ENCODE results near the gene NUDT16L1.

Gene NUDT16L1

DNA sequence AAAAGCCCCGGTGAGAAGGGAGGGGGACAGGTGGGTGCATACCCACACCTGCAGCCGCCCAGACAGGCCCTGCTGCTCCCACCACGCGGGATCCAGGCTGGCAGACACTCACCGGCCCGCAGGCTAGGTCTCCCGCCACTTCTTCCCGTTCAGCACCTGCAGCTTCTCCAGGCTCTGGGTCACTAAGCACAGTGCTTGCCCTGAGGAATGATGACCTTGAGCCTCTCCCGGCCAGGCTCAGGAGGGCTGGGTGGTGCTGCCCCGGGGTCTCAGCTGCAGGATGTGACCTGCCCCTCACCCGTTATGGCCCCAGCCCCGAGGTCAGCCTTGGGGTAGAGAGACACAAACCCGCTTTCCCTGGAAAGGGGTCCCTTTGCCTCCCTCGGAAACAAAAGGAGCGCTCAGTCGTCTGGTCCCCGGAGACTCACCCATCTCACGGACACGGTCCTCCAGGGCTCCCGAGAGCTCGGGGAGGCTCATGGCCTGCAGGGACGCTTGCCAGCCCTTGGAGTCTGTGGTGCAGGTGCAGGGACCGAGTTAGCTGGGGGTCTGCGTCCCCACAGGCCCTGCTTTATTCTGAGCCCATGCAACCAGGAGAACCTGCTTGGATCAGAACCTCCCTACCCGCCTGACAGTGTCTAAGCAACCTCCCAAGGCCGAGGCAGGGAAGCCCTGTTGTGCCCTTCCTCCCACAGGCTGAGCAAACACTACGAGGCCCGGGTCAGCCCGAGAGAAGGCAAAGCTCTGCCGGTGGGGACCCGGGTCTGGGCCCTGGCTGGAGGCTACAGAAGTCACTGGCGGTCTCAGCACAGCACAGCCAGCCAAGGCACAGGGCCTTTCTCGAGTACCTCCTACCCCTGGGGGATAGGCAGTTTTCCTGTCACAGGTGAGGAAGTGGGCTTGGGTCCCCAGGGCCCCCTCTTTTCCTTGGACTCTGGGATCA is 3.8 kb downstream of the NUDT16L1 start:
- Histone ChIP-seq H3K36me3 (ENCODE audit: control insufficient read depth, insufficient read depth, low read length) (peaks cover 60% of the 10 kb centered on the region), H3K9me3 (ENCODE audit: control insufficient read depth, low read length) (no peaks in the 10 kb centered on the region), H3K4me1 (ENCODE audit: control insufficient read depth, insufficient read depth, low read length, poor library complexity, severe bottlenecking) (peaks cover 2% of the 10 kb centered on the region), H3K27ac (ENCODE audit: low read depth, low read length, severe bottlenecking) (no peak overlapping the region), H3K4me3 (ENCODE audit: extremely low read depth, insufficient read depth, low read length, poor library complexity, severe bottlenecking) (no peak overlapping the region)
- WGBS, 2 experiments (ENCODE audit: insufficient coverage in 2 of 2) = 95 to 96% methylated on average over 32 to 33 of the region's 33 CpGs

DNA sequence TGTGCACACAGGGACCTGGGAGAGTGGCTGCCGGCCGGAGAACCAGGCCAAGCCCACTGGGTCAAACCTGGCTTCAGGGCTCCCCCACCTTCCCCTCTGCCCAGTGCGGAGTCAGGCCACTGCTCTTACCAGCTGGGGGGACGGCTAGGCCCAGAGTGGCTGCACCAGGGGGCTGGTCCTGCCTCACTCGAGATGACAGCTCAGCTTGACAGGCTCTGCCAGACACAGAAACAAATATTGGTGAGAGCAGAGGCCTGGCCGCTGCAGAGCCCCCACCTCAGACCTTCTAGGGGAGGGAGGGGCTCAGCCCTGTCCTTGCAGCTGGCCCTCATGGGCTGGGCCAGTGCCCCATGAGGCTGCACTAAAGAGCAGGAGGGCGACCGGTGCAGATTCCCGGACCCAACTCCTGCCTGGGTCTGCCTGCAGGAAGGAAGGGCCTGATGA is 4.5 kb downstream of the NUDT16L1 start:
- H3K4me1 ChIP-seq (ENCODE audit: control insufficient read depth, insufficient read depth, low read length, poor library complexity, severe bottlenecking) = no peaks in the 10 kb centered on the region
- H3K4me3 ChIP-seq (ENCODE audit: extremely low read depth, insufficient read depth, low read length, poor library complexity, severe bottlenecking) = no peak overlapping the region
- 86 to 98% methylated on average over 2 to 5 of the region's 9 CpGs for WGBS, 2 experiments (ENCODE audit: insufficient coverage in 2 of 2)
- no peak overlapping the region for H3K27ac ChIP-seq (ENCODE audit: low read depth, low read length, severe bottlenecking)
- H3K36me3 ChIP-seq (ENCODE audit: control insufficient read depth, insufficient read depth, low read length) = peaks cover 67% of the 10 kb centered on the region
- H3K9me3 ChIP-seq (ENCODE audit: control insufficient read depth, low read length) = no peaks in the 10 kb centered on the region

DNA sequence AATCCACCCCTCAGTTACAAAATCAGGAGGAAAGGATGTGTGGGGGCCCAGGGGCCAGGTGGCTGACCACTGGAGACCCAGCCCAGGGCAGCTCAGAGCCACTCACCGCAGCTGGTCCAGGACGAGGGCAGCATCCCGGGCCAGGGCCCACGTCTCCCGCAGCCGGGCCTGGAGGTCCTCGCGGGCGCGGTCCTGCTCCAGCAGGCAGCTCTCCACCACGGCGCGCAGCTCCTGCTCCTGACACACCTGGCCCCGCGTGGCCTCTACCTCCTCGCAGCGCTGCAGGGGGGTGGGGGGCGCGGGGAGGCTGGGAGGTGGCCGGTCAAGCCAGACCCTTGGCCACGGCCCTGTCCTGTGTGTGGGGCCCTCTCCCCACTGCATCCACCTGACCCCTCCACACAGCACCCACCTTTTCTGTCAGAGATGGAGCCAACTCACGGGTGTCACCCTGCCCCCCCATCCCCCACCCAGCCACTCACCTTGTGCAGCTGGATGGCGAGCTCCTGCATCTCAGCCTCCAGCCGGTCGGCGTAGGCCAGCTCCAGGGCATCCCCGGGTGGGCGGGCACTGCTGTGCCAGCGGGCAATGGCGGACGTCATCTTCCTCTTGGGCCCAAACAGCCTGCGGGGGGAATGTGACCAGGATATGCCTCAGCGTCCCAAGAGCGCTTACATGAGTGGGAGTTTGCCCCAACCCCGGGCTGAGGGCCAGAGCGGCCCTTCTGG is 5.1 kb downstream of the NUDT16L1 start:
- Histone ChIP-seq H3K4me3 (ENCODE audit: extremely low read depth, insufficient read depth, low read length, poor library complexity, severe bottlenecking) (no peak overlapping the region), H3K4me1 (ENCODE audit: control insufficient read depth, insufficient read depth, low read length, poor library complexity, severe bottlenecking) (no peaks in the 10 kb centered on the region), H3K9me3 (ENCODE audit: control insufficient read depth, low read length) (no peaks in the 10 kb centered on the region), H3K27ac (ENCODE audit: low read depth, low read length, severe bottlenecking) (no peak overlapping the region), H3K36me3 (ENCODE audit: control insufficient read depth, insufficient read depth, low read length) (peaks cover 67% of the 10 kb centered on the region)
- WGBS, 2 experiments (ENCODE audit: insufficient coverage in 2 of 2) = 95 to 97% methylated on average over 32 to 33 of the region's 36 CpGs

DNA sequence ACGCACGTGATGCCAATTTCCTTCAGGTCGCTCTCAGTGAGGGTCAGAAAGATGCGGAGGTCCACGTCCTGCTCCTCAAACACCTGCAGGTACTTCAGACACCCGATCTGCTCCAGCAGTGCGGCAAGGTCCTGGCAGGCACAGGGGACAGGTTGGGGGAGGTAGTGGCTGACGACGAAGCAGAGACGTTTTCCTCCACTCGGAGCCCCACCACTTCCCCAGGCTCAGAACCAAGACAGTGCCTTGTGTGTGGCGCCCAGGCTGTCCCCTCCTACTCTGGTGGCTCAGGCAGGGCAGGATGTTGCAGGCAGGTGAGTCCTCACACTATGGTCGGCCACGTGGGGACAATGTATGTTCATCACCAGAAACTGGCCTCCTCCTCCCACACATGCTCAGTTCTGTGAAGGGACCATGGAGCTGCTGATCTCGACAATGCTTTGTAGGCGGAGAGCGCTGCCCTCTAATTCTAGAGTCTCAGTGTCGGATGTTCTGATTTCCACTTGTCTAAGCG is 5.7 kb downstream of the NUDT16L1 start:
- 93 to 96% methylated on average over 15 to 17 of the region's 19 CpGs for WGBS, 2 experiments (ENCODE audit: insufficient coverage in 2 of 2)
- Histone ChIP-seq H3K36me3 (ENCODE audit: control insufficient read depth, insufficient read depth, low read length) (peaks cover 72% of the 10 kb centered on the region), H3K4me3 (ENCODE audit: extremely low read depth, insufficient read depth, low read length, poor library complexity, severe bottlenecking) (no peak overlapping the region), H3K9me3 (ENCODE audit: control insufficient read depth, low read length) (no peaks in the 10 kb centered on the region), H3K27ac (ENCODE audit: low read depth, low read length, severe bottlenecking) (no peak overlapping the region), H3K4me1 (ENCODE audit: control insufficient read depth, insufficient read depth, low read length, poor library complexity, severe bottlenecking) (no peaks in the 10 kb centered on the region)

DNA sequence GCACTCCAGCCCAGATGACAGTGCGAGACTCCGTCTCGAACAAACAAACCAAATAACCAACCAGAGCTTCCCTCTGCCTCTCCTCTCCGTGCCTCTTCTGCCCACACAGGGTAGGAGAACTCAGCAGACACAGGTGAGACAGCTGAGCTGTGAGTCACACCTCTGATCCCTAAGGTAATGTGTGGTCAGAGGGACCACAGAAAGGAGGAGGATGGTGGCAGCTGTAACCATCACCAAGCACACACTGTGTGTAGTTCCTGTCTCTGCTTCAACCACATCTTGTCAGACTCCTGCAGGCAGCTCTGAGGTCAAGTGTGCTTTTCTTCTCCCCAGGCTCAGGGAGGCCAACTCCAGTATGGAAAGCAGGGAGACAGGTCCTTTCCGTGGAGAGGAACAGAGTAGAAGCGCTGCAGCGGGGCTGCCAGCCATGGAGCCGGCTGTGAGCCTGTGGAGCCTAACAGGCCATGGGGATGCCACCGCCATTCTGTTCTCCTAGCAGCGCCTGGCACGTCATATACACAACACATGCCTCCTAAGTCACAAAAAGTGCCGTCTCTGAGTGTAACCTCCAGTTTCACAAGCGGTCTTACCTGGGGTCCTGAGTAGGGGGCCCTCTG is 7.1 kb downstream of the NUDT16L1 start:
- H3K27ac ChIP-seq (ENCODE audit: low read depth, low read length, severe bottlenecking) = no peak overlapping the region
- no peak overlapping the region for H3K4me3 ChIP-seq (ENCODE audit: extremely low read depth, insufficient read depth, low read length, poor library complexity, severe bottlenecking)
- H3K36me3 ChIP-seq (ENCODE audit: control insufficient read depth, insufficient read depth, low read length) = peaks cover 80% of the 10 kb centered on the region
- 94 to 96% methylated on average over 12 to 13 of the region's 13 CpGs for WGBS, 2 experiments (ENCODE audit: insufficient coverage in 2 of 2)
- no peaks in the 10 kb centered on the region for H3K9me3 ChIP-seq (ENCODE audit: control insufficient read depth, low read length)
- H3K4me1 ChIP-seq (ENCODE audit: control insufficient read depth, insufficient read depth, low read length, poor library complexity, severe bottlenecking) = no peaks in the 10 kb centered on the region

DNA sequence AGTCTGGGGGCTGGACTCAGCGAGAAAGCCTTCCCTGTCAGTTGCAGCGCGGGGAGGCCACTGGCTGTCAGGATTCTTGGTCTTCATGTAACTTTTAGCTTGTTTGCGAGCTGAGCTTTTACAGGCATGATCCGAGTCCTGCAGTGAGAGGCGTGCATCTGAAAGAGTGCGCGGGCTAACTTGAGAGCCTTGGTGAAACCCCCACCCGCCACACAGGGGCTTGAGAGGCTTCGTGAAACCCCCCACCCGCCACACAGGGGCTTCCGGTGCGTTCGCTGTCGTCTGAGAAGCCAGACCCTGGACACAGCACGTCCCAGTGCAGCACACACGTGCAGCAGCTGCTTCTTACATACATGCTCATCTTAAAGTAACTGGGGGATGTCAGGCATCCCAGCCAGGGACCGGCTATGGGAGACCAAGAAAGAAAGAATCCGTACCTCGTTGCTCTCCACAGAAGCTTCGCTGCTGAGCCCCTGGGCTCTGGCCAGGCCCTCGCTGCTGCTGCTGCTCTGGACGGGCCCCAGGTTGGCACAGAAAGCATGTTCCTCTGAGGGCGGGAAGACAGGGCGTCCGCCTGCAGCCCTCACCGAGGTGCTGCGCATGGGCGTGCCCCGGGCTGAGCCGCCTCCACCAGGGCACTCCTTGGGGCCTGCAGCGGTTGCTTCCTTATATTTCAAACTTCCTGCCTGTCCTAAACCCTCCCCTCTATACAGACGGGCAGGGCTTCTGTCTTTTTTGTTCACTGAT is 7.8 kb downstream of the NUDT16L1 start:
- H3K36me3 ChIP-seq (ENCODE audit: control insufficient read depth, insufficient read depth, low read length) = peaks cover 78% of the 10 kb centered on the region
- 93 to 95% methylated on average over 29 to 33 of the region's 33 CpGs for WGBS, 2 experiments (ENCODE audit: insufficient coverage in 2 of 2)
- H3K27ac ChIP-seq (ENCODE audit: low read depth, low read length, severe bottlenecking) = no peak overlapping the region
- no peak overlapping the region for H3K4me3 ChIP-seq (ENCODE audit: extremely low read depth, insufficient read depth, low read length, poor library complexity, severe bottlenecking)
- no peaks in the 10 kb centered on the region for H3K4me1 ChIP-seq (ENCODE audit: control insufficient read depth, insufficient read depth, low read length, poor library complexity, severe bottlenecking)
- H3K9me3 ChIP-seq (ENCODE audit: control insufficient read depth, low read length) = no peaks in the 10 kb centered on the region

DNA sequence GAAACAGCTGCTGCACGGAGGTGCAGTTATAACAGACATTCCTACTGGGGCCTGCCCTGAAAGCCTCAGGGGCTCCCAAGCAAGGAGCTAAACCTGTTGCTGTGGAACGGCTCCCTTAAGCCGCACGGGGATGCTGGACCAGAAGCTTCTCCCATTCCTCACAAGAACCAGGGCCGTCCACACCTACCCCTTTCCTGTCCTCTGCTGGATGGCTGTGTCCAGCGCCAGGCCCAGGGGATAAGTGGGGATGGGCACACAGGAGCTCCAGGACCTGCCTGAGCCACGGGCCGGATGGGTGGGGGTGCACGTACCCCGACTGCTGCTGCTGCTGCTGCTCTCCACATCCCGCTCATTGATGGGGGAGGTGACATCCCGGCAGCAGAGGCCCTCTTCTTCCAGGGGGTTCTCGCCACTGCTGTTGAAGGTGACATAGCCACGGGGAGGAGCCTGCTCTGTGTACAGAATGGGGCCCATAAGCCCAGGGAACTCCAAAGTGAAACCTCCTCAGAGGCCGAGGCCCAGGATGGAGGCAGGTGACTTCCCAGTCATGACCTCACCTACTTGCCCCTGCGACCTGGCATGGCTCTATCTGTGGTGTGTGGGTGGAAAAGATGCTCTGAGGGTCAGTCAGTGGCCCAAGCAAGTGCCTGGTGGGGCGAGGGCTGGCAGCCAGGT is 8.6 kb downstream of the NUDT16L1 start:
- WGBS, 2 experiments (ENCODE audit: insufficient coverage in 2 of 2) = 92 to 97% methylated on average over 10 to 15 of the region's 17 CpGs
- H3K36me3 ChIP-seq (ENCODE audit: control insufficient read depth, insufficient read depth, low read length) = peaks cover 78% of the 10 kb centered on the region
- H3K27ac ChIP-seq (ENCODE audit: low read depth, low read length, severe bottlenecking) = no peak overlapping the region
- no peaks in the 10 kb centered on the region for H3K4me1 ChIP-seq (ENCODE audit: control insufficient read depth, insufficient read depth, low read length, poor library complexity, severe bottlenecking)
- H3K4me3 ChIP-seq (ENCODE audit: extremely low read depth, insufficient read depth, low read length, poor library complexity, severe bottlenecking) = no peak overlapping the region
- no peaks in the 10 kb centered on the region for H3K9me3 ChIP-seq (ENCODE audit: control insufficient read depth, low read length)

DNA sequence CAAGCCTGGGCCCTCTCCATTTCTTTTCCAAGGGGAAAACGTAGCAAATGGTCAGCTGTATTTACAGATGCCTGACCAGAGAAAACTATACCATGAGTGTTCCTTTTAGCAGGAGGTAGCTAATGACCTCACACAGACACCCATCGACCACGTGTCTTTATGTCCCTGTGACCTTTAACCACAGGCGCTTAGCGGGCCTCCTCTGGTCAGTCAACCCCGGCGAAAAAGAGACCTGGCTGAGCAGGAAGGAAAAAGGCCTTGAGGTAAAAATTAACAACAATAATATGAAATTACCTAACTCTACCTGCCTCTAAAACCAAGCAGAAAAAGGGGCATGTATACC is 9.1 kb downstream of the NUDT16L1 start:
- no peaks in the 10 kb centered on the region for H3K4me1 ChIP-seq (ENCODE audit: control insufficient read depth, insufficient read depth, low read length, poor library complexity, severe bottlenecking)
- no peak overlapping the region for H3K27ac ChIP-seq (ENCODE audit: low read depth, low read length, severe bottlenecking)
- H3K36me3 ChIP-seq (ENCODE audit: control insufficient read depth, insufficient read depth, low read length) = peaks cover 74% of the 10 kb centered on the region
- WGBS, 2 experiments (ENCODE audit: insufficient coverage in 2 of 2) = 87 to 91% methylated on average over 1 to 3 of the region's 7 CpGs
- no peak overlapping the region for H3K4me3 ChIP-seq (ENCODE audit: extremely low read depth, insufficient read depth, low read length, poor library complexity, severe bottlenecking)
- H3K9me3 ChIP-seq (ENCODE audit: control insufficient read depth, low read length) = no peaks in the 10 kb centered on the region

DNA sequence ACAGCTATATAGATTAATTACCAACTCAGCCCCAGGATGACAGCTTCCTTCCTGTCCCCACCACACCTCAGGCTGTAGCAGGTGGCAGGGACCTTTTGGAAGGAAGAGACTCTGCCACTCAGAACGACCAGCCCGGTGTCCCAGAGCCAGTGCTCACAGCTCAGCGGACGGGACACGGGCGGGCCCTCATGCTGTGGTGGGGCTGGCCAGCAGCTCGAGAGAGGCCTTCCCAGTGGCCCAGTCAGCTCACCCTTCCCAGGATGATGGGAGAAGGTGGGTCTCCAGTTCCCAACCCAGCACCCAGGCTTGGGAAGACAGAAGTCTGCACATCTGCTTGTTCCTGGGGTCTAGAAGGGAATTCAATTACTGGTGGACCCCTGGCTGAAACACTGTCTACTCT is 10.5 kb downstream of the NUDT16L1 start:
- Histone ChIP-seq H3K9me3 (ENCODE audit: control insufficient read depth, low read length) (no peaks in the 10 kb centered on the region), H3K27ac (ENCODE audit: low read depth, low read length, severe bottlenecking) (no peak overlapping the region), H3K36me3 (ENCODE audit: control insufficient read depth, insufficient read depth, low read length) (peaks cover 68% of the 10 kb centered on the region), H3K4me1 (ENCODE audit: control insufficient read depth, insufficient read depth, low read length, poor library complexity, severe bottlenecking) (no peaks in the 10 kb centered on the region), H3K4me3 (ENCODE audit: extremely low read depth, insufficient read depth, low read length, poor library complexity, severe bottlenecking) (no peak overlapping the region)
- WGBS, 2 experiments (ENCODE audit: insufficient coverage in 2 of 2) = 95 to 98% methylated on average over 6 to 7 of the region's 7 CpGs

DNA sequence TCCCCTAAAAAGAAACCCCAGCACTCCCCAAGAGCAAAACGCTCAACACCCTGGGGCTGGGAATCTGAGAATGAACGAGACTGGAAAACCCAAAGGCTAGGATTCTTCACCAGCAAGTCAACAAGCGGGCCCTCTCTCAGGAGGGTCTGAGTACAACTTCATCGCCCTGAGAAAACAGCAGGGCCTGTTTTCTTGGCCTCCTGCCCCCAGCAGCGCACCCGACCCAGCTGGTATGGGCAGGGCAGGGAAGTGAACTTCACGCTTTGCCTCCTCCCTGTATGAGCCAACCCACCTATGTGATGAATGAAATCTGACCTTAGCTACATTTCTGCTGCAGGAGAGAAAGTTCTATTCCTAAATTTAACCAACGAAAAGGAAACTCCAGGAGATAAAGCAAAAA is 11.1 kb downstream of the NUDT16L1 start:
- peaks cover 68% of the 10 kb centered on the region for H3K36me3 ChIP-seq (ENCODE audit: control insufficient read depth, insufficient read depth, low read length)
- 94 to 95% methylated on average over 6 of the region's 8 CpGs for WGBS, 2 experiments (ENCODE audit: insufficient coverage in 2 of 2)
- no peak overlapping the region for H3K4me3 ChIP-seq (ENCODE audit: extremely low read depth, insufficient read depth, low read length, poor library complexity, severe bottlenecking)
- no peaks in the 10 kb centered on the region for H3K9me3 ChIP-seq (ENCODE audit: control insufficient read depth, low read length)
- no peak overlapping the region for H3K27ac ChIP-seq (ENCODE audit: low read depth, low read length, severe bottlenecking)
- no peaks in the 10 kb centered on the region for H3K4me1 ChIP-seq (ENCODE audit: control insufficient read depth, insufficient read depth, low read length, poor library complexity, severe bottlenecking)

All from mesodermal cell (in vitro differentiated cells).